ENCODE measurements around the gene PHC2. TPM values are rescaled to one million over a fixed set of nuclear protein-coding genes. Genes with fewer than 3 reads are reported as not detected.

PHC2 gene
- total and polyA plus RNA-seq, 2 of the 13 experiments (the other 11 are each of a cell fraction or from before 2014, with no cell fraction given) = 52.5 to 84.9 TPM

GRCh38 chr1:33332357-33332789 is 98.5 kb downstream of the PHC2 start:
- WGBS (ENCODE audit: low lambda C conversion rate) = 96% methylated on average over 10 of the region's 10 CpGs
- no peaks in the 10 kb centered on the region for H3K27me3 ChIP-seq (ENCODE audit: control insufficient read depth in 1 of 2, insufficient read depth in 2 of 2, low read length in 2 of 2)
- POLR2A ChIA-PET = interaction anchor here (1.2 kb wide), 1 partner anchor 8 kb away, joined by 3 read pairs; no protein-coding TSS in a partner anchor
- TF ChIP-seq MAZ (IDR thresholded peaks at IDR 0.05; ENCODE audit: borderline replicate concordance, low read depth, low read length) (no peak), MAZ (CRISPR knock-in tag; IDR thresholded peaks at IDR 0.05; ENCODE audit: low read depth) (0 out of 2 replicates have a peak, but pooled peaks have one; percentile 21), MEIS1 (CRISPR knock-in tag; IDR thresholded peaks at IDR 0.05; ENCODE audit: borderline replicate concordance) (no peak), HIC2 (CRISPR knock-in tag; IDR thresholded peaks at IDR 0.05; ENCODE audit: low read depth) (no peak)
- H2AFZ ChIP-seq (ENCODE audit: low read length) = no peak overlapping the region
- BruUV-seq (replicated peaks) = no TSS peak
- H3K4me2 ChIP-seq (ENCODE audit: low read depth, low read length) = no peak overlapping the region
- intact Hi-C loops (cut with micrococcal nuclease; ENCODE audit: unreplicated experiment) = no loop called here
- H3K79me2 ChIP-seq (ENCODE audit: insufficient read depth, low read length) = peaks cover 40% of the 10 kb centered on the region
- CTCF ChIA-PET (ENCODE audit: low intra/inter-chr PET ratio, low total read pairs) = no interaction called here
- peaks cover 47% of the 10 kb centered on the region for H3K4me1 ChIP-seq (ENCODE audit: insufficient read depth, low read length)
- no peak overlapping the region for H3K27ac ChIP-seq (ENCODE audit: extremely low read length, insufficient read depth, low read length)
- no peaks in the 10 kb centered on the region for H3K9me3 ChIP-seq (ENCODE audit: low read length)
- no peak for FAIRE-seq
- ATAC-seq = no peak
- in situ Hi-C loops (cut with HindIII; ENCODE audit: extremely low pct_ligation_motif_present, low pct_unique_long_range_greater_than_20kb) = no loop called here
- H4K20me1 ChIP-seq (ENCODE audit: insufficient read depth, low read length) = peaks cover 64% of the 10 kb centered on the region
- no peak for DNase-seq (ENCODE audit: low spot score)
- H3K9ac ChIP-seq (ENCODE audit: insufficient read depth, low read depth, low read length) = no peak overlapping the region
- no peak overlapping the region for H3K4me3 ChIP-seq (replicated peaks in 1 of 3; ENCODE audit: insufficient read depth in 1 of 3, low read depth in 2 of 3, low read length in 3 of 3)
- peaks cover 35 to 69% of the 10 kb centered on the region in 2 experiments for H3K36me3 ChIP-seq (replicated peaks in 1 of 2; ENCODE audit: control insufficient read depth in 1 of 2, insufficient read depth in 2 of 2, low read length in 2 of 2)

All from HepG2 (cell line).